ENCODE results near the gene PLRG1.

Gene PLRG1

GRCh38 chr4:154574311-154574710 lies 24.1 kb upstream of the PLRG1 start:
- no peak for DNase-seq (ENCODE audit: low read depth in 2 of 3, low spot score in 2 of 3)

GRCh38 chr4:154573190-154573870 lies 23.1 kb upstream of the PLRG1 start:
- DNase-seq (ENCODE audit: low read depth in 2 of 3, low spot score in 2 of 3) = no peak

GRCh38 chr4:154569584-154569983 lies 19.4 kb upstream of the PLRG1 start:
- no peak for DNase-seq (ENCODE audit: low read depth in 2 of 3, low spot score in 2 of 3)

GRCh38 chr4:154569028-154569427 lies 18.8 kb upstream of the PLRG1 start:
- DNase-seq (ENCODE audit: low read depth in 2 of 3, low spot score in 2 of 3) = no peak

- no peak for DNase-seq (ENCODE audit: low read depth in 2 of 3, low spot score in 2 of 3)
Observed at GRCh38 chr4:154566639-154567204, 16.5 kb upstream of the PLRG1 start.

- DNase-seq (ENCODE audit: low read depth in 2 of 3, low spot score in 2 of 3) = no peak
Observed at GRCh38 chr4:154565704-154566103, 15.5 kb upstream of the PLRG1 start.

- DNase-seq (ENCODE audit: low read depth in 2 of 3, low spot score in 2 of 3) = no peak
Observed at GRCh38 chr4:154564311-154564710, 14.1 kb upstream of the PLRG1 start.

- DNase-seq (ENCODE audit: low read depth in 2 of 3, low spot score in 2 of 3) = no peak
Observed at GRCh38 chr4:154562697-154563254, 12.6 kb upstream of the PLRG1 start, which contains the start of gene FGB. Gene FGB (plus strand): TSS chr4:154563011. CDS start chr4:154563019, 8 bp downstream.

- DNase-seq (ENCODE audit: low read depth in 2 of 3, low spot score in 2 of 3) = no peak
Observed at GRCh38 chr4:154560824-154561231, 10.6 kb upstream of the PLRG1 start.

GRCh38 chr4:154560419-154560801 lies 10.2 kb upstream of the PLRG1 start:
- no peak for DNase-seq (ENCODE audit: low read depth in 2 of 3, low spot score in 2 of 3)

- DNase-seq (ENCODE audit: low read depth in 2 of 3, low spot score in 2 of 3) = no peak
Observed at GRCh38 chr4:154559494-154560418, 9.6 kb upstream of the PLRG1 start.

- no peak for DNase-seq (ENCODE audit: low read depth in 2 of 3, low spot score in 2 of 3)
Observed at GRCh38 chr4:154559141-154559493, 8.9 kb upstream of the PLRG1 start.

- peak in 1 of 3 experiments; percentile 13 for DNase-seq (ENCODE audit: low read depth in 2 of 3, low spot score in 2 of 3)
Observed at GRCh38 chr4:154551872-154552686, 1.9 kb upstream of the PLRG1 start.

GRCh38 chr4:154545689-154546088 lies 4.5 kb downstream of the PLRG1 start:
- DNase-seq (ENCODE audit: low read depth in 2 of 3, low spot score in 2 of 3) = no peak

- no peak for DNase-seq (ENCODE audit: low read depth in 2 of 3, low spot score in 2 of 3)
Observed at GRCh38 chr4:154542271-154542879, 7.8 kb downstream of the PLRG1 start.

GRCh38 chr4:154534296-154534695 lies 15.9 kb downstream of the PLRG1 start:
- no peak for DNase-seq (ENCODE audit: low read depth in 2 of 3, low spot score in 2 of 3)

GRCh38 chr4:154529728-154530519 lies 20.3 kb downstream of the PLRG1 start:
- no peak for DNase-seq (ENCODE audit: low read depth in 2 of 3, low spot score in 2 of 3)

- no peak for DNase-seq (ENCODE audit: low read depth in 2 of 3, low spot score in 2 of 3)
Observed at GRCh38 chr4:154528869-154529268, 21.3 kb downstream of the PLRG1 start.

GRCh38 chr4:154527308-154527707 lies 22.9 kb downstream of the PLRG1 start:
- DNase-seq (ENCODE audit: low read depth in 2 of 3, low spot score in 2 of 3) = no peak

- no peak for DNase-seq (ENCODE audit: low read depth in 2 of 3, low spot score in 2 of 3)
Observed at GRCh38 chr4:154526151-154526550, 24.0 kb downstream of the PLRG1 start.
